B cell (primary cell): Measurements from ENCODE around the gene SKP2.
"Not testable (repeated sequence)": the region's sequence is repeated elsewhere in the genome, so short reads cannot be mapped to it uniquely, and the experiment has no call there.

ENCODE experiments used
- EZH2 ChIP-seq: IDR thresholded peaks from 2 replicates; pipeline ENCODE4 v1.6.1; 2012; ENCODE audit warnings: borderline replicate concordance, low read depth, mild to moderate bottlenecking, moderate library complexity, low read length; ENCODE audit not compliant: insufficient read depth, poor library complexity, severe bottlenecking
- TF ChIP-seq, protein P1 (sequence below): fragments of 200-600 bp; IDR thresholded peaks from one replicate; pipeline ENCODE4 v1.8.0; 2022; ENCODE audit warnings: antibody characterized with exemption, mild to moderate bottlenecking

DNA sequence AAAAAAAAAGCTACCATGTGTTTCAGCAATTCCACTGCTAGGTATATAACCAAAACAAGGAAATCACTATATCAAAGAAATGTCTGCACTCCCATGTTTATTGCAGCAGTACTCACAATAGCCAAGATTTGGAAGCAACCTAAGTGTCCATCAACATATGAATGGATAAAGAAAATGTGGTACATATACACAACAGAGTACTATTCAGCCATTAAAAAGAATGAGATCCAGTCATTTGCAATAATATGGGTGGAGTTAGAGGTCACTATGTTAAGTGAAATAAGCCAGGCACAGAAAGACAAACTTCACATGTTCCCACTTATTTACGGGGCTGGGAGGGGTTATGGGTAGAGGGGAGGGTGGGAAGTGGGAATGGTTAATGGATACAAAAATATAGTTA, 18.9 kb upstream of the SKP2 start:
- TF ChIP-seq, protein P1, sequence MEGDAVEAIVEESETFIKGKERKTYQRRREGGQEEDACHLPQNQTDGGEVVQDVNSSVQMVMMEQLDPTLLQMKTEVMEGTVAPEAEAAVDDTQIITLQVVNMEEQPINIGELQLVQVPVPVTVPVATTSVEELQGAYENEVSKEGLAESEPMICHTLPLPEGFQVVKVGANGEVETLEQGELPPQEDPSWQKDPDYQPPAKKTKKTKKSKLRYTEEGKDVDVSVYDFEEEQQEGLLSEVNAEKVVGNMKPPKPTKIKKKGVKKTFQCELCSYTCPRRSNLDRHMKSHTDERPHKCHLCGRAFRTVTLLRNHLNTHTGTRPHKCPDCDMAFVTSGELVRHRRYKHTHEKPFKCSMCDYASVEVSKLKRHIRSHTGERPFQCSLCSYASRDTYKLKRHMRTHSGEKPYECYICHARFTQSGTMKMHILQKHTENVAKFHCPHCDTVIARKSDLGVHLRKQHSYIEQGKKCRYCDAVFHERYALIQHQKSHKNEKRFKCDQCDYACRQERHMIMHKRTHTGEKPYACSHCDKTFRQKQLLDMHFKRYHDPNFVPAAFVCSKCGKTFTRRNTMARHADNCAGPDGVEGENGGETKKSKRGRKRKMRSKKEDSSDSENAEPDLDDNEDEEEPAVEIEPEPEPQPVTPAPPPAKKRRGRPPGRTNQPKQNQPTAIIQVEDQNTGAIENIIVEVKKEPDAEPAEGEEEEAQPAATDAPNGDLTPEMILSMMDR: not testable (repeated sequence)
- TF ChIP-seq EZH2: not testable (repeated sequence)
